HepG2 (cell line): ENCODE results near the gene ADSS1. TPM values are rescaled to one million over a fixed set of nuclear protein-coding genes. Genes with fewer than 3 reads are reported as not detected.

Experiments
- ATAC-seq: fragments of 200-7000 bp; cut with Tn5 transposase; 3 replicates; pipeline ENCODE4 v1.9.1; 2020; ENCODE audit warnings: mild to moderate bottlenecking, moderate library complexity
- BruUV-seq: library from RNA; stranded (reverse); fragments of 400-500 nt; replicated peaks from 2 replicates; lab custom pipeline; 2021; lab: Mats Ljungman, UMichigan
- CTCF ChIA-PET: fragments of 300-600 bp; formaldehyde crosslinking; extraction: SDS; loops from one replicate; lab custom pipeline; 2021; ENCODE audit warnings: low total read pairs, inconsistent platforms, low intra/inter-chr PET ratio; lab: Yijun Ruan, JAX
- POLR2A ChIA-PET: fragments of 350-600 bp; sonication (Branson Sonifier 250); formaldehyde crosslinking; loops from one replicate; lab custom pipeline; 2020; ENCODE audit warnings: antibody characterized with exemption, inconsistent platforms; lab: Yijun Ruan, JAX
- DNase-seq: peaks from one replicate; pipeline ENCODE4 v3.0.0-alpha.2; 2015; ENCODE audit warnings: low spot score
- FAIRE-seq: peaks from 3 replicates; lab custom pipeline; 2011; peaks lifted over from hg19 to GRCh38; lab: Jason Lieb, UNC
- H2AFZ ChIP-seq: one replicate; pipeline ENCODE4 v1.6.1; 2011; ENCODE audit warnings: low read length, inconsistent platforms
- H3K27ac ChIP-seq: fragments of 300-600 bp; 3 replicates; pipeline ENCODE4 v1.8.0; 2011; ENCODE audit warnings: mixed run types, mild to moderate bottlenecking, mixed read lengths, low read length, inconsistent platforms; ENCODE audit not compliant: insufficient read depth; ENCODE audit errors: extremely low read length
- H3K27me3 ChIP-seq, 2 experiments: fragments of 200-600 bp in 1 of 2; 2 replicates in 1 of 2; 3 replicates in 1 of 2; pipeline versions ENCODE4 v1.6.0 to v1.8.0; 2011; ENCODE audit warnings: low read length in 2 of 2, mild to moderate bottlenecking in 2 of 2, moderate library complexity in 2 of 2, inconsistent platforms in 1 of 2; ENCODE audit not compliant: insufficient read depth in 2 of 2, control insufficient read depth in 1 of 2
- H3K36me3 ChIP-seq, 2 experiments: fragments of 200-600 bp in 1 of 2; replicated peaks in 1 of 2; 2 replicates in 1 of 2; 3 replicates in 1 of 2; pipeline versions ENCODE4 v1.5.1 to v1.8.0; 2011; ENCODE audit warnings: low read length in 2 of 2, inconsistent platforms in 1 of 2; ENCODE audit not compliant: insufficient read depth in 2 of 2, control insufficient read depth in 1 of 2
- H3K4me1 ChIP-seq: 2 replicates; pipeline ENCODE4 v1.5.1; 2012; ENCODE audit warnings: low read length, inconsistent platforms; ENCODE audit not compliant: insufficient read depth
- H3K4me2 ChIP-seq: 2 replicates; pipeline ENCODE4 v1.6.0; 2011; ENCODE audit warnings: low read depth, low read length, inconsistent platforms
- H3K4me3 ChIP-seq, 3 experiments: fragments of 200-600 bp in 1 of 3; sonication (generic), shearing (Covaris generic) in 1 of 3; replicated peaks in 1 of 3; 2 replicates each; pipeline ENCODE4 v1.5.1; 2011 to 2016; ENCODE audit warnings: low read length in 3 of 3, inconsistent platforms in 2 of 3, low read depth in 2 of 3, mild to moderate bottlenecking in 2 of 3, control low read depth in 1 of 3, mixed read lengths in 1 of 3; ENCODE audit not compliant: insufficient read depth in 1 of 3
- H3K79me2 ChIP-seq: one replicate; pipeline ENCODE4 v1.6.1; 2011; ENCODE audit warnings: low read length, inconsistent platforms; ENCODE audit not compliant: insufficient read depth
- H3K9ac ChIP-seq: 2 replicates; pipeline ENCODE4 v1.6.0; 2011; ENCODE audit warnings: mild to moderate bottlenecking, low read depth, low read length, inconsistent platforms; ENCODE audit not compliant: insufficient read depth
- H3K9me3 ChIP-seq: 2 replicates; pipeline ENCODE4 v1.5.1; 2012; ENCODE audit warnings: mild to moderate bottlenecking, low read length
- H4K20me1 ChIP-seq: 2 replicates; pipeline ENCODE4 v1.6.0; 2011; ENCODE audit warnings: inconsistent platforms, mild to moderate bottlenecking, low read length, moderate library complexity; ENCODE audit not compliant: insufficient read depth
- AGO1 ChIP-seq: fragments of 200-400 bp; formaldehyde crosslinking; IDR thresholded peaks from 2 replicates; pipeline ENCODE4 v1.6.1; 2017; ENCODE audit warnings: mild to moderate bottlenecking, low read depth, low read length, moderate library complexity; ENCODE audit not compliant: poor library complexity, severe bottlenecking
- AGO2 ChIP-seq: fragments of 200-400 bp; formaldehyde crosslinking; optimal IDR thresholded peaks from 2 replicates; pipeline ENCODE3; 2017; ENCODE audit warnings: mild to moderate bottlenecking, low read depth, low read length, moderate library complexity
- HNRNPL ChIP-seq: fragments of 200-400 bp; formaldehyde crosslinking; IDR thresholded peaks from 2 replicates; pipeline ENCODE4 v1.6.1; 2017; ENCODE audit warnings: mild to moderate bottlenecking, low read depth, low read length
- KDM2A ChIP-seq: sonication (generic); formaldehyde crosslinking; IDR thresholded peaks from 2 replicates; pipeline ENCODE4 v1.4.0; 2020; ENCODE audit warnings: low read depth, missing genetic modification reagents, borderline replicate concordance
- MLLT10 ChIP-seq: sonication (generic); formaldehyde crosslinking; IDR thresholded peaks from 2 replicates; pipeline ENCODE4 v1.4.0; 2020; ENCODE audit warnings: missing genetic modification reagents
- NFIB ChIP-seq: sonication (generic); formaldehyde crosslinking; IDR thresholded peaks from 2 replicates; pipeline ENCODE4 v1.9.0; 2021; ENCODE audit warnings: missing genetic modification reagents, mild to moderate bottlenecking, borderline replicate concordance
- POLR2A ChIP-seq, 2 experiments: IDR thresholded peaks; 2 replicates each; pipeline ENCODE4 v1.6.1; 2011; ENCODE audit warnings: low read depth in 2 of 2, low read length in 2 of 2, mild to moderate bottlenecking in 1 of 2, moderate library complexity in 1 of 2; ENCODE audit not compliant: insufficient read depth in 1 of 2
- RBM22 ChIP-seq: fragments of 200-400 bp; formaldehyde crosslinking; optimal IDR thresholded peaks from 2 replicates; pipeline ENCODE3; 2017; ENCODE audit warnings: mild to moderate bottlenecking, low read length, moderate library complexity
- ZNF556 ChIP-seq: sonication (generic); formaldehyde crosslinking; IDR thresholded peaks from 2 replicates; pipeline ENCODE4 v1.4.0; 2020; ENCODE audit warnings: mild to moderate bottlenecking, missing genetic modification reagents, borderline replicate concordance
- ZNF790 ChIP-seq: sonication (generic); formaldehyde crosslinking; IDR thresholded peaks from 2 replicates; pipeline ENCODE4 v1.8.0; 2022; ENCODE audit warnings: missing genetic modification reagents, mild to moderate bottlenecking, borderline replicate concordance
- WGBS: methylation state at CpG from one replicate; pipeline ENCODE4 v1.1.6; 2017; ENCODE audit warnings: low lambda C conversion rate; 5-methylcytosine and 5-hydroxymethylcytosine counted together
- in situ Hi-C: cut with HindIII; loops from 2 replicates; pipeline ENCODE4 v1.10.0; 2017; ENCODE audit warnings: low pct_unique_long_range_greater_than_20kb; ENCODE audit not compliant: extremely low pct_ligation_motif_present
- intact Hi-C: fragments of 100-400 bp; cut with micrococcal nuclease; formaldehyde crosslinking; loops from one replicate; pipeline ENCODE4 v1.10.0; 2022; ENCODE audit not compliant: unreplicated experiment
- polyA plus RNA-seq, 8 experiments: library from polyadenylated mRNA; depleted of rRNA in 3 of 8; stranded (reverse) in 7 of 8; unstranded in 1 of 8; fragments of >200 nt; fragmentation: Illumina TruSeq in 4 of 8; extraction: Trizol in 4 of 8; gene quantifications; 2 replicates each; pipeline versions ENCODE4 v1.2.1 to v1.2.3, GENCODE V29; 2011 to 2016; ENCODE audit warnings: low read depth in 4 of 8, missing spikeins in 1 of 8, mixed read lengths in 1 of 8; ENCODE audit not compliant: insufficient read depth in 1 of 8
- total RNA-seq, 5 experiments: library from RNA; depleted of rRNA; stranded (reverse); fragments of >200 nt; fragmentation: Illumina TruSeq; extraction: Trizol; gene quantifications; 2 replicates each; pipeline ENCODE4 v1.2.3, GENCODE V29; 2016; ENCODE audit warnings: low read depth in 1 of 5
- TF ChIP-seq, protein P1 (sequence below): sonication (generic); formaldehyde crosslinking; IDR thresholded peaks from 2 replicates; pipeline ENCODE4 v1.4.0; 2020; ENCODE audit warnings: missing genetic modification reagents
- TF ChIP-seq, protein P2 (sequence below): sonication (generic); formaldehyde crosslinking; IDR thresholded peaks from 2 replicates; pipeline ENCODE4 v1.5.1; 2020; ENCODE audit warnings: mild to moderate bottlenecking, missing genetic modification reagents, moderate library complexity
- TF ChIP-seq, protein P3 (sequence below): sonication (generic); formaldehyde crosslinking; IDR thresholded peaks from 2 replicates; pipeline ENCODE4 v1.4.0; 2020; ENCODE audit warnings: missing genetic modification reagents; ENCODE audit errors: not compliant biosample characterization
- TF ChIP-seq, protein P4 (sequence below): sonication (generic); formaldehyde crosslinking; IDR thresholded peaks from 2 replicates; pipeline ENCODE4 v1.4.0; 2020; ENCODE audit warnings: missing genetic modification reagents

Gene ADSS1
- total and polyA plus RNA-seq, 2 of the 13 experiments (the other 11 are each of a cell fraction or from before 2014, with no cell fraction given): 1.0 to 36.7 TPM

DNA sequence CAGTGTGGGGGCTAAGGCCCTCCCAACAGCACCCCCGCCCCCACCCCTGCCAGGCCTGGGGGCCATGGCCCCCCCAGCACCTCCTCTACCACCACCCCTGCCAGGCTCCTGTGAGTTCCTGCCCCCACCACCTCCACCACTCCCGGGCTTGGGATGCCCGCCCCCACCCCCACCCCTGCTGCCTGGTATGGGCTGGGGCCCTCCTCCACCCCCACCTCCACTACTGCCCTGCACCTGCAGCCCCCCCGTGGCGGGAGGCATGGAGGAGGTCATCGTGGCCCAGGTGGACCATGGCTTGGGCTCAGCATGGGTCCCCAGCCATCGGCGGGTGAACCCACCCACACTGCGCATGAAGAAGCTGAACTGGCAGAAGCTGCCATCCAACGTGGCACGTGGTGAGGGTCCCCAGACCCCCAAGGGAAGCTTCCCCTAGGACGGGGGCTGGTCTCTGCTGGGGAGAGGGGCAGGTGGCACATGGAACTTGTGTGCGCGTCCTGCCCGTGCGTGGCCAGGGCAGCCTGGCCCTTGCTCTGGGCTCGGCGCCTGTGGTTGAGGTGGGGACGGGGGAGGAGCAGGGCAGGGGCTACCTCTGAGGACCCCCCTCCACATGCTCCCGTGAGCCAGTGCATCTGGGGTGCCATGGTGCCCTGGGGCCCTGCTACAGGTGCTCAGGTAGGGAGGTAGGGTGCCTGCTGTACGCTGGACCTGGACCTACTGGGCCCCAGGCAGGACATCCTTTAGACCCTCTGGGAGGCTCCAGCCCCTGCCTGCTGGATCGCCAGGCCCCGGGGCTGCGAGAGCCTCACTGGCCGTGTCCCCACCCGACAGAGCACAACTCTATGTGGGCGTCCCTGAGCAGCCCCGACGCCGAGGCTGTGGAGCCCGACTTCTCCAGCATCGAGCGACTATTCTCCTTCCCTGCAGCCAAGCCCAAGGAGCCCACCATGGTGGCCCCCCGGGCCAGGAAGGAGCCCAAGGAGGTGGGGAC, 16.1 kb upstream of the ADSS1 start:
- H3K4me2 ChIP-seq: no peak overlapping the region
- in situ Hi-C loops: loop anchor here (5.0 kb wide), 1 partner anchor 56 kb away; no protein-coding TSS in a partner anchor
- CTCF ChIA-PET: interaction anchor here (0.7 to 2.1 kb wide), 6 partner anchors 23 to 67 kb away, joined by 3 to 31 read pairs (median 3); no protein-coding TSS in a partner anchor

More for the DNA sequence above, 16.1 kb upstream of the ADSS1 start:
- POLR2A ChIA-PET: no interaction called here
- no peaks in the 10 kb centered on the region for H3K4me1 ChIP-seq
- no peaks in the 10 kb centered on the region for H4K20me1 ChIP-seq
- no TSS peak for BruUV-seq
- no peak overlapping the region for H3K9ac ChIP-seq
- intact Hi-C loops: loop anchor here (1.0 kb wide), 2 partner anchors 23 to 58 kb away; no protein-coding TSS in a partner anchor
- H2AFZ ChIP-seq: no peak overlapping the region
- TF ChIP-seq HNRNPL (0 out of 2 replicates have a peak, but pooled peaks have one; percentile 12), AGO1 (peak; percentile 40), MLLT10 (CRISPR knock-in tag) (no peak), RBM22 (peak; percentile 47), NFIB (CRISPR knock-in tag) (no peak), KDM2A (CRISPR knock-in tag) (peak; percentile 12; the same call in 1 of the 2 replicates), AGO2 (peak; percentile 63), POLR2A (IDR thresholded peaks at IDR 0.05; ENCODE audit: insufficient read depth in 1 of 2, low read depth in 2 of 2, low read length in 2 of 2) (peak in 1 of 2 experiments; percentile 29; a peak in 1 of 4 replicates), ZNF790 (CRISPR knock-in tag) (no peak), ZNF556 (CRISPR knock-in tag) (no peak)
- TF ChIP-seq, protein P1, sequence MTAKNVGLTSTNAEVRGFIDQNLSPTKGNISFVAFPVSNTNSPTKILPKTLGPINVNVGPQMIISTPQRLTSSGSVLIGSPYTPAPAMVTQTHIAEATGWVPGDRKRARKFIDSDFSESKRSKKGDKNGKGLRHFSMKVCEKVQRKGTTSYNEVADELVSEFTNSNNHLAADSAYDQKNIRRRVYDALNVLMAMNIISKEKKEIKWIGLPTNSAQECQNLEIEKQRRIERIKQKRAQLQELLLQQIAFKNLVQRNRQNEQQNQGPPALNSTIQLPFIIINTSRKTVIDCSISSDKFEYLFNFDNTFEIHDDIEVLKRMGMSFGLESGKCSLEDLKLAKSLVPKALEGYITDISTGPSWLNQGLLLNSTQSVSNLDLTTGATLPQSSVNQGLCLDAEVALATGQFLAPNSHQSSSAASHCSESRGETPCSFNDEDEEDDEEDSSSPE (CRISPR knock-in tag): no peak
- TF ChIP-seq, protein P2, sequence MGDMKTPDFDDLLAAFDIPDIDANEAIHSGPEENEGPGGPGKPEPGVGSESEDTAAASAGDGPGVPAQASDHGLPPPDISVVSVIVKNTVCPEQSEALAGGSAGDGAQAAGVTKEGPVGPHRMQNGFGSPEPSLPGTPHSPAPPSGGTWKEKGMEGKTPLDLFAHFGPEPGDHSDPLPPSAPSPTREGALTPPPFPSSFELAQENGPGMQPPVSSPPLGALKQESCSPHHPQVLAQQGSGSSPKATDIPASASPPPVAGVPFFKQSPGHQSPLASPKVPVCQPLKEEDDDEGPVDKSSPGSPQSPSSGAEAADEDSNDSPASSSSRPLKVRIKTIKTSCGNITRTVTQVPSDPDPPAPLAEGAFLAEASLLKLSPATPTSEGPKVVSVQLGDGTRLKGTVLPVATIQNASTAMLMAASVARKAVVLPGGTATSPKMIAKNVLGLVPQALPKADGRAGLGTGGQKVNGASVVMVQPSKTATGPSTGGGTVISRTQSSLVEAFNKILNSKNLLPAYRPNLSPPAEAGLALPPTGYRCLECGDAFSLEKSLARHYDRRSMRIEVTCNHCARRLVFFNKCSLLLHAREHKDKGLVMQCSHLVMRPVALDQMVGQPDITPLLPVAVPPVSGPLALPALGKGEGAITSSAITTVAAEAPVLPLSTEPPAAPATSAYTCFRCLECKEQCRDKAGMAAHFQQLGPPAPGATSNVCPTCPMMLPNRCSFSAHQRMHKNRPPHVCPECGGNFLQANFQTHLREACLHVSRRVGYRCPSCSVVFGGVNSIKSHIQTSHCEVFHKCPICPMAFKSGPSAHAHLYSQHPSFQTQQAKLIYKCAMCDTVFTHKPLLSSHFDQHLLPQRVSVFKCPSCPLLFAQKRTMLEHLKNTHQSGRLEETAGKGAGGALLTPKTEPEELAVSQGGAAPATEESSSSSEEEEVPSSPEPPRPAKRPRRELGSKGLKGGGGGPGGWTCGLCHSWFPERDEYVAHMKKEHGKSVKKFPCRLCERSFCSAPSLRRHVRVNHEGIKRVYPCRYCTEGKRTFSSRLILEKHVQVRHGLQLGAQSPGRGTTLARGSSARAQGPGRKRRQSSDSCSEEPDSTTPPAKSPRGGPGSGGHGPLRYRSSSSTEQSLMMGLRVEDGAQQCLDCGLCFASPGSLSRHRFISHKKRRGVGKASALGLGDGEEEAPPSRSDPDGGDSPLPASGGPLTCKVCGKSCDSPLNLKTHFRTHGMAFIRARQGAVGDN (CRISPR knock-in tag): 0 out of 2 replicates have a peak, but pooled peaks have one; percentile 26
- TF ChIP-seq, protein P3, sequence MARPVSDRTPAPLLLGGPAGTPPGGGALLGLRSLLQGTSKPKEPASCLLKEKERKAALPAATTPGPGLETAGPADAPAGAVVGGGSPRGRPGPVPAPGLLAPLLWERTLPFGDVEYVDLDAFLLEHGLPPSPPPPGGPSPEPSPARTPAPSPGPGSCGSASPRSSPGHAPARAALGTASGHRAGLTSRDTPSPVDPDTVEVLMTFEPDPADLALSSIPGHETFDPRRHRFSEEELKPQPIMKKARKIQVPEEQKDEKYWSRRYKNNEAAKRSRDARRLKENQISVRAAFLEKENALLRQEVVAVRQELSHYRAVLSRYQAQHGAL (CRISPR knock-in tag): no peak
- TF ChIP-seq, protein P4, sequence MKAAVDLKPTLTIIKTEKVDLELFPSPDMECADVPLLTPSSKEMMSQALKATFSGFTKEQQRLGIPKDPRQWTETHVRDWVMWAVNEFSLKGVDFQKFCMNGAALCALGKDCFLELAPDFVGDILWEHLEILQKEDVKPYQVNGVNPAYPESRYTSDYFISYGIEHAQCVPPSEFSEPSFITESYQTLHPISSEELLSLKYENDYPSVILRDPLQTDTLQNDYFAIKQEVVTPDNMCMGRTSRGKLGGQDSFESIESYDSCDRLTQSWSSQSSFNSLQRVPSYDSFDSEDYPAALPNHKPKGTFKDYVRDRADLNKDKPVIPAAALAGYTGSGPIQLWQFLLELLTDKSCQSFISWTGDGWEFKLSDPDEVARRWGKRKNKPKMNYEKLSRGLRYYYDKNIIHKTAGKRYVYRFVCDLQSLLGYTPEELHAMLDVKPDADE: no peak
- TF ChIP-seq, all 625 proteins: peak for 7
- FAIRE-seq (no peak), ATAC-seq (peak; percentile 14), DNase-seq (no peak)
- no peaks in the 10 kb centered on the region for H3K9me3 ChIP-seq
- 95% methylated on average over 13 of the region's 34 CpGs for WGBS
- no peak overlapping the region for H3K27ac ChIP-seq
- H3K4me3 ChIP-seq: no peak overlapping the region
- no peaks in the 10 kb centered on the region for H3K27me3 ChIP-seq
- no peaks in the 10 kb centered on the region for H3K79me2 ChIP-seq
- peaks cover 14 to 35% of the 10 kb centered on the region in 2 experiments; a peak in 3 of 5 replicates for H3K36me3 ChIP-seq
